ENCODE results near the gene ALOX5. TPM values are rescaled to one million over a fixed set of nuclear protein-coding genes. Genes with fewer than 3 reads are reported as not detected.
"Not testable (repeated sequence)": the region's sequence is repeated elsewhere in the genome, so short reads cannot be mapped to it uniquely, and the experiment has no call there.

The ALOX5 gene
- total and polyA plus RNA-seq, 2 donors (not counting 1 experiment from before 2014, with no cell fraction given): 354 to 888 TPM

GRCh38 chr10:45411607-45411940, 37.6 kb downstream of the ALOX5 start:
- no peak overlapping the region for H2AFZ ChIP-seq (ENCODE audit: insufficient read depth, low read depth, low read length, poor library complexity, severe bottlenecking)
- H4K20me1 ChIP-seq (ENCODE audit: control insufficient read depth, insufficient read depth, low read length, poor library complexity, severe bottlenecking): peaks cover 49% of the 10 kb centered on the region
- H3K4me3 Mint-ChIP-seq: no peak overlapping the region
- H3K4me1 Mint-ChIP-seq: peaks cover 30% of the 10 kb centered on the region
- no peak overlapping the region for H3K9ac ChIP-seq (ENCODE audit: low read length)
- DNase-seq (no peak), ATAC-seq (ENCODE audit: low read depth) (no peak)
- no peak overlapping the region for H3K27ac ChIP-seq (ENCODE audit: low read length in 2 of 2)
- intact Hi-C loops (cut with micrococcal nuclease): no loop called here
- H3K9me3 ChIP-seq (ENCODE audit: control extremely low read depth in 1 of 3, control insufficient read depth in 2 of 3, insufficient read depth in 1 of 3, low read length in 2 of 3): no peaks in the 10 kb centered on the region
- H3K27ac Mint-ChIP-seq: peak overlapping the region; percentile 37
- TF ChIP-seq EZH2 (IDR thresholded peaks at IDR 0.05; ENCODE audit: borderline replicate concordance, insufficient read depth, low read depth, low read length, poor library complexity, severe bottlenecking) (no peak), CTCF (IDR thresholded peaks at IDR 0.05) (no peak)
- H3K4me3 ChIP-seq (ENCODE audit: control extremely low read depth in 1 of 5, extremely low read depth in 1 of 5, insufficient read depth in 1 of 5, low read depth in 2 of 5, low read length in 4 of 5): no peak overlapping the region
- H3K9me3 Mint-ChIP-seq (ENCODE audit: insufficient read depth): no peaks in the 10 kb centered on the region
- H3K36me3 ChIP-seq (replicated peaks in 1 of 2; ENCODE audit: control extremely low read depth in 1 of 2, control insufficient read depth in 1 of 2, extremely low read depth in 1 of 2, insufficient read depth in 2 of 2, low read length in 1 of 2): peaks cover 8 to 45% of the 10 kb centered on the region in 2 experiments
- no peaks in the 10 kb centered on the region for H3K27me3 ChIP-seq (replicated peaks in 1 of 4; ENCODE audit: control extremely low read depth in 1 of 4, control insufficient read depth in 3 of 4, insufficient read depth in 4 of 4, low read length in 3 of 4)
- WGBS (ENCODE audit: insufficient coverage): 100% methylated on average over 2 of the region's 4 CpGs
- ChIA-PET POLR2A (no interaction called here), CTCF (no interaction called here)
- H3K79me2 ChIP-seq (ENCODE audit: control insufficient read depth, insufficient read depth, low read length): peaks cover 52% of the 10 kb centered on the region
- H3K4me1 ChIP-seq (ENCODE audit: control insufficient read depth in 2 of 2, insufficient read depth in 2 of 2, low read length in 2 of 2): peaks cover 0 to under 1% of the 10 kb centered on the region in 2 donors
- no peaks in the 10 kb centered on the region for H3K27me3 Mint-ChIP-seq
- H3K4me2 ChIP-seq (replicated peaks; ENCODE audit: low read depth, low read length, poor library complexity, severe bottlenecking): no peak overlapping the region

- H3K4me1 Mint-ChIP-seq: peaks cover 37% of the 10 kb centered on the region
- H3K27me3 ChIP-seq (replicated peaks in 1 of 4; ENCODE audit: control extremely low read depth in 1 of 4, control insufficient read depth in 3 of 4, insufficient read depth in 4 of 4, low read length in 3 of 4); H3K4me2 ChIP-seq (replicated peaks; ENCODE audit: low read depth, low read length, poor library complexity, severe bottlenecking); H2AFZ ChIP-seq (ENCODE audit: insufficient read depth, low read depth, low read length, poor library complexity, severe bottlenecking); intact Hi-C loops (cut with micrococcal nuclease); H3K27me3 Mint-ChIP-seq; H3K9ac ChIP-seq (ENCODE audit: low read length); H3K4me3 ChIP-seq (ENCODE audit: control extremely low read depth in 1 of 5, extremely low read depth in 1 of 5, insufficient read depth in 1 of 5, low read depth in 2 of 5, low read length in 4 of 5); DNase-seq; H3K27ac ChIP-seq (ENCODE audit: low read length in 2 of 2); H3K4me3 Mint-ChIP-seq; H3K9me3 Mint-ChIP-seq (ENCODE audit: insufficient read depth); H3K9me3 ChIP-seq (ENCODE audit: control extremely low read depth in 1 of 3, control insufficient read depth in 2 of 3, insufficient read depth in 1 of 3, low read length in 2 of 3); H3K27ac Mint-ChIP-seq; POLR2A ChIA-PET; ATAC-seq (ENCODE audit: low read depth): not testable (repeated sequence)
- Histone ChIP-seq H3K79me2 (ENCODE audit: control insufficient read depth, insufficient read depth, low read length) (peaks cover 40% of the 10 kb centered on the region), H4K20me1 (ENCODE audit: control insufficient read depth, insufficient read depth, low read length, poor library complexity, severe bottlenecking) (peaks cover 28% of the 10 kb centered on the region), H3K4me1 (ENCODE audit: control insufficient read depth in 2 of 2, insufficient read depth in 2 of 2, low read length in 2 of 2) (peaks cover 26 to 32% of the 10 kb centered on the region in 2 donors), H3K36me3 (replicated peaks in 1 of 2; ENCODE audit: control extremely low read depth in 1 of 2, control insufficient read depth in 1 of 2, extremely low read depth in 1 of 2, insufficient read depth in 2 of 2, low read length in 1 of 2) (peaks cover 8 to 46% of the 10 kb centered on the region in 2 experiments)
- CTCF ChIA-PET: interaction anchor here (1.6 kb wide), 1 partner anchor 50 kb away, joined by 5 read pairs; no protein-coding TSS in a partner anchor
- WGBS (ENCODE audit: insufficient coverage): no CpG with 5 or more reads among the region's 5 CpGs
Measured at GRCh38 chr10:45415062-45415461, 41.0 kb downstream of the ALOX5 start.
